Breast epithelium (tissue), 4 donors: ENCODE results near the gene EDAR. TPM values are rescaled to one million over a fixed set of nuclear protein-coding genes. Genes with fewer than 3 reads are reported as not detected.

Experiments used
- DNase-seq, 2 donors: peaks; one replicate each; pipeline ENCODE4 v3.0.0-alpha.2; 2019; ENCODE audit warnings: low spot score in 2 of 2
- H3K27ac ChIP-seq, 2 donors: fragments of 200-600 bp; sonication (generic) in 1 of 2; one replicate each; pipeline ENCODE4 v1.5.1; 2016 to 2019; ENCODE audit warnings: mild to moderate bottlenecking in 1 of 2
- H3K27me3 ChIP-seq, 2 donors: fragments of 200-600 bp; sonication (generic) in 1 of 2; one replicate each; pipeline versions ENCODE4 v1.5.1 to v1.6.0; 2017 to 2019; ENCODE audit warnings: control low read depth in 1 of 2, mild to moderate bottlenecking in 1 of 2
- H3K36me3 ChIP-seq: fragments of 200-600 bp; one replicate; pipeline ENCODE4 v1.5.1; 2019
- H3K4me1 ChIP-seq, 2 donors: fragments of 200-600 bp; sonication (generic); one replicate each; pipeline ENCODE4 v1.5.1; 2016 to 2019; ENCODE audit warnings: control low read depth in 1 of 2
- H3K4me3 ChIP-seq, 3 donors: fragments of 200-600 bp; sonication (generic); 1 replicate in 2 of 3; 2 replicates in 1 of 3; pipeline ENCODE4 v1.5.1; 2016 to 2019; ENCODE audit warnings: mild to moderate bottlenecking in 3 of 3, moderate library complexity in 2 of 3
- H3K9me3 ChIP-seq, 2 donors: fragments of 200-600 bp; sonication (generic) in 1 of 2; one replicate each; pipeline ENCODE4 v1.5.1; 2016 to 2019; ENCODE audit warnings: control low read depth in 1 of 2
- POLR2A ChIP-seq: fragments of 450-650 bp; IDR thresholded peaks from one replicate; pipeline ENCODE4 v1.6.1; 2016; ENCODE audit warnings: antibody characterized with exemption, mild to moderate bottlenecking, moderate library complexity
- POLR2AphosphoS5 ChIP-seq, 3 donors: sonication (generic); formaldehyde crosslinking; IDR thresholded peaks; one replicate each; pipeline ENCODE4 v1.6.1; 2017; ENCODE audit warnings: antibody characterized with exemption in 3 of 3
- intact Hi-C: fragments of 100-400 bp; cut with DNase I; formaldehyde crosslinking; loops from one replicate; pipeline ENCODE4 v1.15.1; 2023; ENCODE audit warnings: low total_unique reads
- total RNA-seq, 3 donors: library from RNA; depleted of rRNA; stranded (reverse); fragments of >200 nt; gene quantifications; one replicate each; pipeline ENCODE4 v1.1.0, GENCODE V29; 2016
- TF ChIP-seq, protein P1 (sequence below), 3 donors: fragments of 450-650 bp; IDR thresholded peaks; one replicate each; pipeline ENCODE4 v1.5.1; 2016 to 2017; ENCODE audit warnings: antibody characterized with exemption in 3 of 3, mild to moderate bottlenecking in 3 of 3, moderate library complexity in 3 of 3

The EDAR gene
- total RNA-seq, 3 donors from 2014 or later: 0.29 TPM; not detected in 2

DNA sequence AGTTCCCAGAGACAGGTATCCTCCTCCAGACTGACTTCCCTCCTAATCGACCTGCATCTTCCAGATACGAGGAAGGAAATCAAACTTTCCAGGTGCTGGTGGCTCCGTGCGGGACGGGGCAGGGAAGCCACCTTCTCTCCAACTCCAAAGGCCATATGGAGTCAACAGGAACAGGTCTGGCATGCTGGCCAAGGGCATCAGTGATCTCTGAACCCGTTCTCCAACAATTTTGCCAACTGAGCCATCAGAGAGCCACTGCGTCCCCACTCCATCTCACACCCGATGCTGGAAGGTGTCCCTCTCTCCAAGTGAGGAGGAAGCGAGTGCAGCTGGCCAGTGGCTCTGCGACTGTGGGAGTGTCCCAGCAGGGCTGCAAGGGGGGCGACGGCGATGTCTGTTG lies 5.4 kb downstream of the EDAR start:
- H3K27ac ChIP-seq: no peak overlapping the region
- no peak for TF ChIP-seq POLR2A
- intact Hi-C loops: no loop called here
- no peaks in the 10 kb centered on the region for H3K4me1 ChIP-seq
- no peaks in the 10 kb centered on the region for H3K36me3 ChIP-seq
- H3K9me3 ChIP-seq: no peaks in the 10 kb centered on the region
- no peak overlapping the region for H3K4me3 ChIP-seq
- DNase-seq: no peak
- peaks cover 0 to 22% of the 10 kb centered on the region in 2 donors for H3K27me3 ChIP-seq

DNA sequence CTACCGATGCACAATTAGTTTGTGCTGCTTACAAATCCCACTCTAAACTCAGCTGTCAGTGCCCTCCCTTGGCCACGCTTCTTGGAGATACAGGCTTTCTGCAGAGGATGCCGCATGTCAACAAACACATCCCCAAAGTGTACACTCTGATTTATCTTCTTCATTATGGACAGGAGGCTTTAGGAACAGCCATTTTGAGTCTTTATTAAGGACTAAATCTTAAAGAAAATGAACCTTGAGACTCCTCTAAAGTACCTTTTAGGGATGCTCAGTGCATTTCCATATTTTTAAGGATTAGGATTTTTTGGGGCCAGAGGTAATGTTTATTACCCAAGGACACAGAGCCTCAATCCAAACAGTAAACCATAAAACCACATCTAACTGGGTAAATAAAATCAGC lies 6.0 kb downstream of the EDAR start:
- Histone ChIP-seq H3K9me3 (no peaks in the 10 kb centered on the region), H3K36me3 (no peaks in the 10 kb centered on the region), H3K4me1 (no peaks in the 10 kb centered on the region), H3K27me3 (peaks cover 0 to 16% of the 10 kb centered on the region in 2 donors), H3K27ac (no peak overlapping the region), H3K4me3 (no peak overlapping the region)
- intact Hi-C loops: no loop called here
- TF ChIP-seq POLR2A (no peak), POLR2AphosphoS5 (IDR thresholded peaks at IDR 0.05) (no peak)
- TF ChIP-seq, protein P1, sequence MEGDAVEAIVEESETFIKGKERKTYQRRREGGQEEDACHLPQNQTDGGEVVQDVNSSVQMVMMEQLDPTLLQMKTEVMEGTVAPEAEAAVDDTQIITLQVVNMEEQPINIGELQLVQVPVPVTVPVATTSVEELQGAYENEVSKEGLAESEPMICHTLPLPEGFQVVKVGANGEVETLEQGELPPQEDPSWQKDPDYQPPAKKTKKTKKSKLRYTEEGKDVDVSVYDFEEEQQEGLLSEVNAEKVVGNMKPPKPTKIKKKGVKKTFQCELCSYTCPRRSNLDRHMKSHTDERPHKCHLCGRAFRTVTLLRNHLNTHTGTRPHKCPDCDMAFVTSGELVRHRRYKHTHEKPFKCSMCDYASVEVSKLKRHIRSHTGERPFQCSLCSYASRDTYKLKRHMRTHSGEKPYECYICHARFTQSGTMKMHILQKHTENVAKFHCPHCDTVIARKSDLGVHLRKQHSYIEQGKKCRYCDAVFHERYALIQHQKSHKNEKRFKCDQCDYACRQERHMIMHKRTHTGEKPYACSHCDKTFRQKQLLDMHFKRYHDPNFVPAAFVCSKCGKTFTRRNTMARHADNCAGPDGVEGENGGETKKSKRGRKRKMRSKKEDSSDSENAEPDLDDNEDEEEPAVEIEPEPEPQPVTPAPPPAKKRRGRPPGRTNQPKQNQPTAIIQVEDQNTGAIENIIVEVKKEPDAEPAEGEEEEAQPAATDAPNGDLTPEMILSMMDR (IDR thresholded peaks at IDR 0.05): no peak
- no peak for DNase-seq

DNA sequence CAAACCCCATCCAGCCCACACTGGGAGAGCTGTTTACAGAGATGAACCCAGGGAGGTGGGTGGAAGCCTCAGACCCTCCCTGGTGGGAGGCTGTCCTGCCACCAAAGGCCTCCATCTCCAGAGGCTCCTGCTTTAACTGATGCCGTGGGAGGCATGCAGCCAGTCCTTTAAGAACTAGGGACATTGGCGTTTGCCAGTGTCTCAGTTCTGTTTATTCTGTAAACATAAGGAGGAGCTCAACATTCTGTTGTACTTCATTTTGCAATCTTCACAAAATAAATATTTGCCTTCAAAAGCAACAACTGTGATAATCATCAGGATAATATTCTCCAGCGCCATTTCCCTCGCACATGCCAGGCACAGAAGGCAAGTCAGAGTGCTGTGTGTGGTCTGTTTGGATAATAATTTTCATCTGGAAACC lies 6.8 kb downstream of the EDAR start:
- Histone ChIP-seq H3K36me3 (no peaks in the 10 kb centered on the region), H3K27ac (no peak overlapping the region), H3K9me3 (no peaks in the 10 kb centered on the region), H3K27me3 (peaks cover 0 to 10% of the 10 kb centered on the region in 2 donors), H3K4me3 (no peak overlapping the region), H3K4me1 (no peaks in the 10 kb centered on the region)
- no peak for DNase-seq
- intact Hi-C loops: no loop called here
- TF ChIP-seq POLR2A: no peak
- TF ChIP-seq POLR2AphosphoS5 (IDR thresholded peaks at IDR 0.05): no peak
- TF ChIP-seq, protein P1 (IDR thresholded peaks at IDR 0.05): no peak

DNA sequence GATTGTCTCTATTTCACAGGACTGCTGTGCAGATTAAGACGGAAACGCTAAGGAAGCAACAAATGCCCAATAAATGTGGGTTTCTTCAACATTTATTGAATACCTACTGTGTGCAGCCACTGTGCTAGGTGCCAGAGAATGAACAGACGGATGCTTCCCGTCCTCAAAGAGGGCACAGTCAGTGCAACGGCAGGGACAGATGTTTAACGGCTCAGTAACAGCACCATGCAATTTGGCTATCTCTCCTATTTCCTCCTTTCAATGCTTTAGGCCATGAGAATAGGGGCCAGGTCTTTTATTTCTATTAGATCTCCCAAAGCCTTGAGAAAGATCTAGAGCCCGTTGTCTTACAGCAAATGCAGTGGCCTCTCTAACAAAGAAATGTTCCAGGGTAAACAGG lies 7.2 kb downstream of the EDAR start:
- no peak overlapping the region for H3K27ac ChIP-seq
- no peak overlapping the region for H3K4me3 ChIP-seq
- DNase-seq: no peak
- no peaks in the 10 kb centered on the region for H3K4me1 ChIP-seq
- peaks cover 0 to 10% of the 10 kb centered on the region in 2 donors for H3K27me3 ChIP-seq
- intact Hi-C loops: no loop called here
- TF ChIP-seq POLR2A (no peak), POLR2AphosphoS5 (IDR thresholded peaks at IDR 0.05) (no peak)
- TF ChIP-seq, protein P1 (IDR thresholded peaks at IDR 0.05): no peak
- H3K36me3 ChIP-seq: no peaks in the 10 kb centered on the region
- no peaks in the 10 kb centered on the region for H3K9me3 ChIP-seq

DNA sequence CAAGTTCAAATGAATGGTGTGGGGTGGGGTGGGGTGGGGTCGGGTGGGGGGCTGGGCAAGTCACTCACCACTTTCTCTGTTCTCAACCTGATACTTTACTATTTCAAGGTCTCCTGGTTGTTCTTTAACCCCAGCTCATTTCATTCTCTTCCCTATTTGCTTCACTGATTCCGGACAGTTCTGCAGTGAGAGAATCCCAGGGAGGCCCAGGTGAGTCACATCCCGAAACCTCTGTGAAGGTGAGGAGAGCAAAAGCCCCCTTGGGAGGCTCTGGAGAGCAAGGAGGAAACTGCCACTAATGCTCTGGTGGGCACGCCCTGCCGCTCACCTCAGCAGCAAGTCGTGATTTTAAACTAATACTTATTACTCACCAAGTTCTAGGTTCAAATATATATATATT lies 8.9 kb downstream of the EDAR start:
- intact Hi-C loops: no loop called here
- TF ChIP-seq POLR2AphosphoS5 (IDR thresholded peaks at IDR 0.05) (no peak), POLR2A (no peak)
- TF ChIP-seq, protein P1 (IDR thresholded peaks at IDR 0.05): no peak
- no peaks in the 10 kb centered on the region for H3K4me1 ChIP-seq

DNA sequence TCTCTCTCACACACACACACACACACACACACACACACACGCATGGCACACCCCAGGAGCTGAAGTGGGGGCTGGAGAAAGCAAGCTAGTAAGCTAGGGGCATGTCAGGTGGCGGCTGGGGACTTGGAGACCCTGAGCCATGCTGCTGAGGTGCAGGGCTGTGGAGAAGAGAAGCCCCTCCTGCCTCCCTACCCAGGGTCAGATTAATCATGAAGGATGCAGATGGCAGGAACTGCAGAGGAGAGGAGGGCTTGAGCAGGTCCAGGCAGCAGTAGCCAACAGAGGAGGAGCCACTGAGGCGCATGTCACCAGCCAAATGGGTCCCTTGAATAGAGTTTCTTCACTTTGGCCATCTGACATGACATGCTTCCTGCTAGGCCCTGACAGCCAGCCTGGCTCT lies 9.6 kb downstream of the EDAR start:
- Histone ChIP-seq H3K9me3 (no peaks in the 10 kb centered on the region), H3K36me3 (no peaks in the 10 kb centered on the region), H3K4me1 (no peaks in the 10 kb centered on the region), H3K4me3 (no peak overlapping the region), H3K27ac (no peak overlapping the region), H3K27me3 (peaks cover 0 to 7% of the 10 kb centered on the region in 2 donors)
- TF ChIP-seq POLR2AphosphoS5 (IDR thresholded peaks at IDR 0.05) (no peak), POLR2A (no peak)
- TF ChIP-seq, protein P1 (IDR thresholded peaks at IDR 0.05): no peak
- no peak for DNase-seq
- intact Hi-C loops: no loop called here

More for the DNA sequence above, 8.9 kb downstream of the EDAR start:
- Histone ChIP-seq H3K4me3 (no peak overlapping the region), H3K36me3 (no peaks in the 10 kb centered on the region), H3K27me3 (peaks cover 0 to 10% of the 10 kb centered on the region in 2 donors), H3K27ac (no peak overlapping the region), H3K9me3 (no peaks in the 10 kb centered on the region)
- DNase-seq: no peak
